Heart right ventricle (tissue), 16 donors: ENCODE results near the gene ACR. TPM values are rescaled to one million over a fixed set of nuclear protein-coding genes. Genes with fewer than 3 reads are reported as not detected.

Source experiments
- ATAC-seq, 8 donors: fragments of 200-7000 bp; cut with Tn5 transposase; one replicate each; pipeline ENCODE4 v1.9.1; 2020; ENCODE audit warnings: mild to moderate bottlenecking in 8 of 8, moderate library complexity in 8 of 8, moderate number of reproducible peaks in 1 of 8
- DNase-seq, 2 donors: peaks; one replicate each; pipeline ENCODE4 v3.0.0-alpha.2; 2020
- H3K27ac ChIP-seq, 10 donors: fragments of 200-600 bp; sonication (generic) in 2 of 10; one replicate each; pipeline versions ENCODE4 v1.5.0 to v1.8.0; 2020 to 2022; ENCODE audit warnings: mild to moderate bottlenecking in 3 of 10
- H3K27me3 ChIP-seq, 7 donors: fragments of 200-600 bp; one replicate each; pipeline ENCODE4 v1.8.0; 2021 to 2022; ENCODE audit warnings: mild to moderate bottlenecking in 2 of 7
- H3K36me3 ChIP-seq, 9 donors: fragments of 200-600 bp; sonication (generic) in 1 of 9; one replicate each; pipeline versions ENCODE4 v1.5.0 to v1.8.0; 2020 to 2022; ENCODE audit warnings: mild to moderate bottlenecking in 2 of 9
- H3K4me1 ChIP-seq, 9 donors: fragments of 200-600 bp; sonication (generic) in 1 of 9; one replicate each; pipeline versions ENCODE4 v1.5.0 to v1.8.0; 2020 to 2022; ENCODE audit warnings: mild to moderate bottlenecking in 4 of 9
- H3K4me3 ChIP-seq, 10 donors: fragments of 200-600 bp; sonication (generic) in 2 of 10; one replicate each; pipeline versions ENCODE4 v1.5.0 to v1.8.0; 2020 to 2022; ENCODE audit warnings: mild to moderate bottlenecking in 7 of 10, moderate library complexity in 2 of 10
- H3K9me3 ChIP-seq, 11 donors: fragments of 200-600 bp in 10 of 11; sonication (generic) in 2 of 11; one replicate each; pipeline versions ENCODE4 v1.5.0 to v1.8.0; 2013 to 2022; ENCODE audit warnings: mild to moderate bottlenecking in 2 of 11, control low read depth in 1 of 11, moderate library complexity in 1 of 11
- WGBS, 2 donors: extraction: QIAGEN DNeasy Blood & Tissue Kit; methylation state at CpG; one replicate each; pipeline ENCODE4 v1.1.7; 2013; ENCODE audit warnings: inconsistent platforms in 1 of 2; 5-methylcytosine and 5-hydroxymethylcytosine counted together
- intact Hi-C, 10 donors: fragments of 100-400 bp; cut with DNase I; formaldehyde crosslinking; loops; one replicate each; pipeline versions ENCODE4 v1.11.1 to v1.14.2; 2022
- polyA plus RNA-seq, 2 donors: library from polyadenylated mRNA; stranded (reverse); fragments of 200-250 nt; gene quantifications; one replicate each; pipeline ENCODE4 v1.2.3, GENCODE V29; 2013
- total RNA-seq, 10 donors: library from RNA; stranded (reverse); fragmentation: NEBNext Ultra II Directional in 3 of 10; extraction: Animal tissue kit (Norgen Biotek cat#: 25700) in 3 of 10; gene quantifications; one replicate each; pipeline versions ENCODE4 v1.2.1 to v1.2.4, GENCODE V29; 2021 to 2023
- TF ChIP-seq, protein P1 (sequence below), 9 donors: fragments of 200-600 bp; sonication (generic) in 2 of 9; IDR thresholded peaks; one replicate each; pipeline versions ENCODE4 v1.5.0 to v1.8.0; 2021 to 2022; ENCODE audit warnings: antibody characterized with exemption in 9 of 9, mild to moderate bottlenecking in 5 of 9, moderate library complexity in 1 of 9
- donor health status: Arrhythmogenic right ventricular cardiomyopathy.
- donor health status: ischemic (EF 13 %, LVEDD 7.1; RV severe dilation, severe dysfunction).
- donor health status: healthy with polysubstance abuse.
- donor health status: DM: no; HTN: yes; CAD: no.
- donor health status: DM: no; HTN: no; CAD: no.
- donor health status: ischemic (EF 25% LVEDD 6.9; RV normal size, moderate dysfunction).
- donor health status: ischemic (EF 25% LVEDD 5.7; RV mildly dilated, moderate dysfunction).
- donor health status: healthy.
- donor health status: DM: yes; HTN: yes; CAD: no.
- donor health status: Ischemic cardiomyopathy.
- donor health status: ischemic (EF 35%, LVEDD 5.7; RV mildly dilated, moderate dysfunction).
- donor health status: nonischemic (EF 11% LVEDD 7.7; RV severe dilation, severe dysfunction).
- donor health status: DM: yes; HTN: yes; CAD: no.
- donor health status: PGD.
- donor health status: ischemic (EF 29% LVEDD 5.4; RV normal size, mild dysfunction).
- donor health status: nonischemic (EF 23%, LVEDD 6.1; RV moderate dilation, normal function).

ACR gene
- total and polyA plus RNA-seq, 12 donors: 0.13 to 1.1 (median 0.50) TPM; not detected in 1

DNA sequence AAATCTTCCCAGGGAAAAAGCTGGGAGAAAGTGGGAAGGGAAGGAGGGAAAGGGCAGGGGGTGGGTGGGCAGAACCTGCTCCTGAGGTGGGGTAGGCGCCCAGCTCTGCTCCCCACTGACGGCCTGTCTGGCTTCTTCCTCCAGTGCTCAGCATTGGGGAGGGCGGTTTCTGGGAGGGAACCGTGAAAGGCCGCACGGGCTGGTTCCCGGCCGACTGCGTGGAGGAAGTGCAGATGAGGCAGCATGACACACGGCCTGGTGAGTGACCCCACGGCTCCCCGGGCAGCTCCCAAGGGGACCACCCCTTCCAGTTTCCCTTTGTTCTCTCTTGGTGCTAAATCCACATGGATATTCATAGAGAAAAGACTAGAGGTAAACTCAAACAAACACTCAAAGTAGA is 39.5 kb upstream of the ACR start:
- DNase-seq (peak in 1 of 2 donors; percentile 36), ATAC-seq (peak in 5 of 8 donors; percentile 4 to 20 (median 11))
- 66 to 73% methylated on average over 12 of the region's 12 CpGs for WGBS, 2 donors
- no peaks in the 10 kb centered on the region for H3K27me3 ChIP-seq
- H3K36me3 ChIP-seq: peaks cover 0 to 89% (median 0%) of the 10 kb centered on the region in 9 donors
- H3K27ac ChIP-seq: peak overlapping the region in 6 of 10 donors; percentile 2 to 43 (median 16)
- intact Hi-C loops: loop anchor here in 2 of 10 donors (5.0 kb wide), 1 partner anchor 71 kb away; the partner anchor contains the start of gene ARSA (in 2 of the 2)
- TF ChIP-seq, protein P1, sequence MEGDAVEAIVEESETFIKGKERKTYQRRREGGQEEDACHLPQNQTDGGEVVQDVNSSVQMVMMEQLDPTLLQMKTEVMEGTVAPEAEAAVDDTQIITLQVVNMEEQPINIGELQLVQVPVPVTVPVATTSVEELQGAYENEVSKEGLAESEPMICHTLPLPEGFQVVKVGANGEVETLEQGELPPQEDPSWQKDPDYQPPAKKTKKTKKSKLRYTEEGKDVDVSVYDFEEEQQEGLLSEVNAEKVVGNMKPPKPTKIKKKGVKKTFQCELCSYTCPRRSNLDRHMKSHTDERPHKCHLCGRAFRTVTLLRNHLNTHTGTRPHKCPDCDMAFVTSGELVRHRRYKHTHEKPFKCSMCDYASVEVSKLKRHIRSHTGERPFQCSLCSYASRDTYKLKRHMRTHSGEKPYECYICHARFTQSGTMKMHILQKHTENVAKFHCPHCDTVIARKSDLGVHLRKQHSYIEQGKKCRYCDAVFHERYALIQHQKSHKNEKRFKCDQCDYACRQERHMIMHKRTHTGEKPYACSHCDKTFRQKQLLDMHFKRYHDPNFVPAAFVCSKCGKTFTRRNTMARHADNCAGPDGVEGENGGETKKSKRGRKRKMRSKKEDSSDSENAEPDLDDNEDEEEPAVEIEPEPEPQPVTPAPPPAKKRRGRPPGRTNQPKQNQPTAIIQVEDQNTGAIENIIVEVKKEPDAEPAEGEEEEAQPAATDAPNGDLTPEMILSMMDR (IDR thresholded peaks at IDR 0.05): no peak
- H3K4me1 ChIP-seq: peaks cover 19 to 90% (median 52%) of the 10 kb centered on the region in 9 donors
- no peaks in the 10 kb centered on the region for H3K9me3 ChIP-seq
- H3K4me3 ChIP-seq: no peak overlapping the region

DNA sequence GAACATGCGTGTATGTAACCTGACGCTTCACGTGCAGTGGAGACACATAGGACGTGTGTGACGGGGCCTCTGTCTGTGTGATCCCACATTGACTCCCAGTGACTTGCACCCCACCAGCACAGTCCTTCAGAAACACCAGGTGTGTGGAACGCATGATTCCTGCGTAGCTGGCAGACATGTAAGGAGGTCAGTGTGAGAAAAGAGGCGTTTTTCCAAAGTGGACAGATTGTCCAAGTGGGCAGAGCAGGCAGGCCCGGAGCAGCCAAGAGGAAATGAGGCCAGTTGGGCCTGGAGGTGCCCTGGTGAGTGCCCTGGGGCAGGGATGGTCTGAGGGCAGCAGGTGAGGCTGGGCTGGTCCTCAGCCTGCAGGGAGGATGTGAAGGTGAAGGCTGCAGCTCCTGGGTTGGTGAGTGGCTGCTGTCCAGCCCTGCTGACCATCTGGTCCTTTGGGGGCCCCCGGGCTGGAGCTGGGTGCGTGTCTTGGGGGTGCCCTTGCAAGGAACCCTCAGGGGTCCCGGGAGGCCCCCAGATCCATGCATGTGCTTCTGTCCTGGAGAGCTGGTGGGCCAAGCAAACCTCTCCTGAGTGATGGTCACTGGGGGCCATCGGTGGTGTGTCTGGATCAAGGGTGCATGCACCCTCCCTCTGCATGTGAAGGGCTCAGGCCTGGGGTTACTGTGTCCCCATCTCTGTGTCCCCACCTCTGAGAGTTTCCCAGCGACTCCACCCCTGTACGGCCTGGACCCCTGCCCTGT is 38.8 kb upstream of the ACR start:
- intact Hi-C loops: loop anchor here in 2 of 10 donors (5.0 kb wide), 1 partner anchor 72 kb away; the partner anchor contains the start of gene ARSA (in 2 of the 2)
- TF ChIP-seq, protein P1 (IDR thresholded peaks at IDR 0.05): no peak
- Histone ChIP-seq H3K27ac (peak overlapping the region in 5 of 10 donors; percentile 8 to 29 (median 26)), H3K36me3 (peaks cover 0 to 90% (median 0%) of the 10 kb centered on the region in 9 donors), H3K9me3 (no peaks in the 10 kb centered on the region), H3K4me1 (peaks cover 19 to 90% (median 52%) of the 10 kb centered on the region in 9 donors), H3K27me3 (no peaks in the 10 kb centered on the region), H3K4me3 (no peak overlapping the region)
- DNase-seq: no peak
- no peak for ATAC-seq
- 77 to 89% methylated on average over 15 of the region's 15 CpGs for WGBS, 2 donors

DNA sequence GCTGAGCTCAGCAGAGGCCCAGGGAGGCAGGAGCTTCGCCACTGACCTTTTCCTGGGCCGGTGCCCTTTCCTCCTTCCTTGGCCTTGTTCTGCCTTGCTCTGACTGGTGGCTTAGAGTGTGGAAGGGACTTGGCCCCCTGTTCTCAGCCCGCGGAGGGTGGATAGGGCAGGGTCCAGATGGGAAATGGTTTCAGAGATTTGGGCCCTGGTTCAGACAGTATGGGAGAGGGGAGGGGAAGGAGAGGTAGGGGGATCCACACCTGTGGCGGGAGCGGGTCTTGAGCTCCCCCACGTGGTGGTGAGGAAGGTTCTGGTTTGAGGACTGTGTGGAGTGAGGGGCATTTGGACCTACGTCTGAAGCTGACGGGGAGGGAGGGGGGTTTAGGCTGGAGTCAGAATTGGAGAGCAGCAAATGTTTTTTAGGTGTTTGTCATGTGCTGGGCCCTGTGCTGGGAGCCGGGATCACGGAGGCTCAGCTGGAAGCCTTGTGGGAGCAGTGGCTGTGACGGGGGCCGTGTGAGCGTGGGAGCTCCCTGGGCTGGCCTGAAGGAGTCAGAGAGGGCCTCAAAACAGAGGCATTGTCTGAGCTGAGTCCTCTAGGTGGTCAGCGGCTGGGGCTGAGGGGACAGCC is 38.1 kb upstream of the ACR start:
- H3K4me3 ChIP-seq: no peak overlapping the region
- peak in 1 of 8 donors; percentile 2 for ATAC-seq
- no peaks in the 10 kb centered on the region for H3K27me3 ChIP-seq
- no peaks in the 10 kb centered on the region for H3K9me3 ChIP-seq
- peaks cover 17 to 89% (median 48%) of the 10 kb centered on the region in 9 donors for H3K4me1 ChIP-seq
- no peak for DNase-seq
- H3K36me3 ChIP-seq: peaks cover 0 to 90% (median 0%) of the 10 kb centered on the region in 9 donors
- WGBS, 2 donors: 66 to 76% methylated on average over 14 to 15 of the region's 15 CpGs
- TF ChIP-seq, protein P1 (IDR thresholded peaks at IDR 0.05): peak in 1 of 9 donors; percentile 22
- intact Hi-C loops: loop anchor here in 2 of 10 donors (5.0 kb wide), 1 partner anchor 73 kb away; the partner anchor contains the start of gene ARSA (in 2 of the 2)
- H3K27ac ChIP-seq: peak overlapping the region in 5 of 10 donors; percentile 8 to 29 (median 26)

DNA sequence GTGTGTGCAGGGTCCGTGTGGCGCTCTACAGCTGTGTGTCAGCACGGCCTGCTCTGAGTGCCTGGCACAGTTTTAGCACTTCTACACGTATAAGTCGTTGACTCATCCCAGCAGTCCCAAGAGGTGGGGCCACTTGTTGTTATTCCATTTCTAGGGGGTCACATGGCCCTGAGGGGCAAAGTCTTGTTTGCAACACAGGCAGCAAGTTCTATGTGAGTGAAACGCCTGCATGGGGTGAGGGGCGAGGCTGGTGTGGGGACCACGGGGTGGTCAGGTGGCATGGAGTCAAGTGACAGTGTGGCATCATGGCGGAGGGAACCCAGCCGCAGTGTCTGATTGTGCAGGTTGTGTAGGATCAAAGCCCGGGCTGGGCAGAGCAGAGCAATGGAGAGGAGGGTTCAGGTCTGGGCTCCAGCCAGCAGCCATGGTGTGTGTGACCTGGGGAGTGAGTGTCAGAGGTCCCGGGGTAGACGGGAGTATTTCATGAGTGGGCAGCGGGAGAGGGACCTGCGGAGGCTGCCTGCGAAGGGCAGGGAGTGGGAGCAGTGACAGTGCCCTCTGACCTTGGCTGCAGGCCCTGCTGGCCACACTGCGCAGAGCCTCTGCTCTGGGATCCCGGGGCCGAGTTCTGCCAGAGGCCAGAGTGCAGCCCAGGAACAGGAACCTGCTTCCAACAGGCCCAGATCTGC is 37.5 kb upstream of the ACR start:
- peaks cover 0 to 89% (median 0%) of the 10 kb centered on the region in 9 donors for H3K36me3 ChIP-seq
- no peaks in the 10 kb centered on the region for H3K27me3 ChIP-seq
- no peaks in the 10 kb centered on the region for H3K9me3 ChIP-seq
- ATAC-seq (peak in 1 of 8 donors; percentile 3), DNase-seq (peak in 1 of 2 donors; percentile 22)
- WGBS, 2 donors: 72 to 76% methylated on average over 19 of the region's 19 CpGs
- TF ChIP-seq, protein P1 (IDR thresholded peaks at IDR 0.05): no peak
- H3K4me1 ChIP-seq: peaks cover 12 to 89% (median 43%) of the 10 kb centered on the region in 9 donors
- no peak overlapping the region for H3K4me3 ChIP-seq
- intact Hi-C loops: no loop called here
- peak overlapping the region in 4 of 10 donors; percentile 10 to 29 (median 27) for H3K27ac ChIP-seq
